ENCODE measurements around the gene ZDHHC14.

- TF ChIP-seq CTCF (IDR thresholded peaks at IDR 0.05; ENCODE audit: low read depth, low read length) (no peak), MAX (IDR thresholded peaks at IDR 0.05; ENCODE audit: low read depth, low read length) (no peak), POLR2A (IDR thresholded peaks at IDR 0.05; ENCODE audit: extremely low read depth, insufficient read length) (no peak)
Observed at GRCh38 chr6:157634546-157634945, 253.6 kb downstream of the ZDHHC14 start.

Measured in NB4 (cell line).